Stimulated activated CD4-positive, alpha-beta T cell treated with anti-CD3 and anti-CD28 coated beads, TNF-alpha, amount 100 ng/mL, for 4 hours (primary cell): ENCODE results near the gene PEPD.

ENCODE experiments used
- DNase-seq, 3 experiments: peaks; one replicate each; pipeline ENCODE4 v3.0.0-alpha.2; 2020; ENCODE audit warnings: low read depth in 3 of 3

The PEPD gene

GRCh38 chr19:33459222-33460090 lies 62.1 kb downstream of the PEPD start:
- DNase-seq = no peak

- DNase-seq = no peak
Measured at GRCh38 chr19:33458807-33459206, 62.8 kb downstream of the PEPD start.

GRCh38 chr19:33458171-33458633 lies 63.4 kb downstream of the PEPD start:
- no peak for DNase-seq

- no peak for DNase-seq
Measured at GRCh38 chr19:33456845-33457220, 64.8 kb downstream of the PEPD start.

GRCh38 chr19:33456076-33456844 lies 65.3 kb downstream of the PEPD start:
- DNase-seq = no peak

GRCh38 chr19:33453265-33453664 lies 68.3 kb downstream of the PEPD start:
- DNase-seq = no peak

- no peak for DNase-seq
Measured at GRCh38 chr19:33450689-33451088, 70.9 kb downstream of the PEPD start.

- no peak for DNase-seq
Measured at GRCh38 chr19:33449799-33450198, 71.8 kb downstream of the PEPD start.

GRCh38 chr19:33448159-33448516 lies 73.5 kb downstream of the PEPD start:
- DNase-seq = no peak

GRCh38 chr19:33447336-33448158 lies 74.0 kb downstream of the PEPD start:
- DNase-seq = no peak

GRCh38 chr19:33446330-33447293 lies 75.0 kb downstream of the PEPD start:
- no peak for DNase-seq

- no peak for DNase-seq
Measured at GRCh38 chr19:33445442-33446329, 75.9 kb downstream of the PEPD start.

- DNase-seq = no peak
Measured at GRCh38 chr19:33444562-33445441, 76.8 kb downstream of the PEPD start.

GRCh38 chr19:33443638-33444561 lies 77.7 kb downstream of the PEPD start:
- no peak for DNase-seq

- DNase-seq = no peak
Measured at GRCh38 chr19:33442706-33443105, 78.9 kb downstream of the PEPD start.

- DNase-seq = no peak
Measured at GRCh38 chr19:33441828-33442227, 79.8 kb downstream of the PEPD start.

GRCh38 chr19:33441277-33441699 lies 80.3 kb downstream of the PEPD start:
- DNase-seq = no peak

GRCh38 chr19:33440682-33441081 lies 80.9 kb downstream of the PEPD start:
- no peak for DNase-seq
